ENCODE measurements around the gene CHST13.

DNA sequence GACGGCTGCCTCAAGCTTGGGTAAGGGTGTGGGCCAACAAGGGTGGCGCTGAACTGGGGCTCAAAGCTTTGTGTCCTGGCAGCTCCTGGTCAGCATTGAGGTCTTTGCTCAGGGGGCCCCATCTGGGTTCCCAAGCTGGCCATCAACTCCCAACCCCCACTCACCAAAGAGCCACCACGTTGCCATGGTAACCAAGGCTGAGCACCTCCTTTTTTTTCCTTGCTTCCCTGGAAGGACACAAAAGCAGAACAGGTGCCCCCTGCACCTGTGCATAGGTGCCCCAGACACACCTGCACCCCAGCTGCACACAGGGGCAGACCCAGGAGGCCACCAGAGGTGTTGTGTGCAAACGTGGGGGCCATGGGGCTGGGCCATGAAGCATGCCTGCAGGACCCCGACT, 22.9 kb upstream of the CHST13 start:
- TF ChIP-seq, protein P1, sequence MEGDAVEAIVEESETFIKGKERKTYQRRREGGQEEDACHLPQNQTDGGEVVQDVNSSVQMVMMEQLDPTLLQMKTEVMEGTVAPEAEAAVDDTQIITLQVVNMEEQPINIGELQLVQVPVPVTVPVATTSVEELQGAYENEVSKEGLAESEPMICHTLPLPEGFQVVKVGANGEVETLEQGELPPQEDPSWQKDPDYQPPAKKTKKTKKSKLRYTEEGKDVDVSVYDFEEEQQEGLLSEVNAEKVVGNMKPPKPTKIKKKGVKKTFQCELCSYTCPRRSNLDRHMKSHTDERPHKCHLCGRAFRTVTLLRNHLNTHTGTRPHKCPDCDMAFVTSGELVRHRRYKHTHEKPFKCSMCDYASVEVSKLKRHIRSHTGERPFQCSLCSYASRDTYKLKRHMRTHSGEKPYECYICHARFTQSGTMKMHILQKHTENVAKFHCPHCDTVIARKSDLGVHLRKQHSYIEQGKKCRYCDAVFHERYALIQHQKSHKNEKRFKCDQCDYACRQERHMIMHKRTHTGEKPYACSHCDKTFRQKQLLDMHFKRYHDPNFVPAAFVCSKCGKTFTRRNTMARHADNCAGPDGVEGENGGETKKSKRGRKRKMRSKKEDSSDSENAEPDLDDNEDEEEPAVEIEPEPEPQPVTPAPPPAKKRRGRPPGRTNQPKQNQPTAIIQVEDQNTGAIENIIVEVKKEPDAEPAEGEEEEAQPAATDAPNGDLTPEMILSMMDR (conservative IDR thresholded peaks at IDR 0.05; ENCODE audit: low read length): no peak
- TF ChIP-seq EZH2phosphoT487 (IDR thresholded peaks at IDR 0.05; ENCODE audit: borderline replicate concordance): no peak

Data from Loucy (cell line).